MCF 10A (cell line): ENCODE data around the gene ISLR. TPM values are rescaled to one million over a fixed set of nuclear protein-coding genes. Genes with fewer than 3 reads are reported as not detected.

Experiments
- Bru-seq: library from RNA; stranded (reverse); fragments of 400-500 nt; gene quantifications from one replicate; lab custom pipeline; 2021; lab: Mats Ljungman, UMichigan
- BruChase-seq, 2 experiments: library from RNA; stranded (reverse); fragments of 400-500 nt; gene quantifications; one replicate each; lab custom pipeline; 2021; lab: Mats Ljungman, UMichigan
- BruUV-seq: library from RNA; stranded (reverse); fragments of 400-500 nt; replicated peaks from 2 replicates; lab custom pipeline; 2021; lab: Mats Ljungman, UMichigan
- CTCF ChIA-PET: fragments of 300-600 bp; sonication (Branson Sonifier 250); formaldehyde crosslinking; extraction: SDS; loops from one replicate; lab custom pipeline; 2021; ENCODE audit warnings: antibody characterized with exemption, inconsistent platforms; lab: Yijun Ruan, JAX
- POLR2A ChIA-PET: fragments of 300-600, 350-650 bp; sonication (Branson Sonifier 250); formaldehyde crosslinking; extraction: SDS; loops from one replicate; lab custom pipeline; 2020; ENCODE audit warnings: antibody characterized with exemption, inconsistent platforms; lab: Yijun Ruan, JAX
- DNase-seq: peaks from one replicate; pipeline ENCODE4 v3.0.0-alpha.2; 2018; ENCODE audit not compliant: unreplicated experiment
- H3K27ac Mint-ChIP-seq: one replicate; pipeline ENCODE4 v1.8.0; 2022; ENCODE audit warnings: mild to moderate bottlenecking, low read depth, mixed read lengths; ENCODE audit not compliant: unreplicated experiment
- H3K27me3 Mint-ChIP-seq: one replicate; pipeline ENCODE4 v1.8.0; 2022; ENCODE audit warnings: mixed read lengths; ENCODE audit not compliant: insufficient read depth, unreplicated experiment
- H3K36me3 Mint-ChIP-seq: one replicate; pipeline ENCODE4 v1.8.0; 2022; ENCODE audit warnings: mild to moderate bottlenecking, moderate library complexity, mixed read lengths; ENCODE audit not compliant: insufficient read depth, unreplicated experiment
- H3K4me1 Mint-ChIP-seq: one replicate; pipeline ENCODE4 v1.8.0; 2022; ENCODE audit warnings: mixed read lengths; ENCODE audit not compliant: insufficient read depth, unreplicated experiment
- H3K4me3 Mint-ChIP-seq: one replicate; pipeline ENCODE4 v1.8.0; 2022; ENCODE audit warnings: mild to moderate bottlenecking, moderate library complexity, mixed read lengths; ENCODE audit not compliant: unreplicated experiment
- H3K9me3 Mint-ChIP-seq: one replicate; pipeline ENCODE4 v1.8.0; 2022; ENCODE audit warnings: mixed read lengths; ENCODE audit not compliant: unreplicated experiment
- intact Hi-C: fragments of 100-400 bp; cut with micrococcal nuclease; formaldehyde crosslinking; loops from 2 replicates; pipeline ENCODE4 v1.14.1; 2022
- long read RNA-seq: library from polyadenylated mRNA; stranded (forward); transcript quantifications from one replicate; pipeline ENCODE4 v2.0.0, GENCODE V29; 2022
- total RNA-seq: library from RNA; stranded (reverse); gene quantifications from 2 replicates; pipeline ENCODE4 v1.2.3, GENCODE V29; 2022
- TF ChIP-seq, protein P1 (sequence below): fragments of 200-600 bp; IDR thresholded peaks from one replicate; pipeline ENCODE4 v1.8.0; 2022; ENCODE audit warnings: antibody characterized with exemption, mild to moderate bottlenecking; ENCODE audit not compliant: unreplicated experiment

The ISLR gene, protein sequence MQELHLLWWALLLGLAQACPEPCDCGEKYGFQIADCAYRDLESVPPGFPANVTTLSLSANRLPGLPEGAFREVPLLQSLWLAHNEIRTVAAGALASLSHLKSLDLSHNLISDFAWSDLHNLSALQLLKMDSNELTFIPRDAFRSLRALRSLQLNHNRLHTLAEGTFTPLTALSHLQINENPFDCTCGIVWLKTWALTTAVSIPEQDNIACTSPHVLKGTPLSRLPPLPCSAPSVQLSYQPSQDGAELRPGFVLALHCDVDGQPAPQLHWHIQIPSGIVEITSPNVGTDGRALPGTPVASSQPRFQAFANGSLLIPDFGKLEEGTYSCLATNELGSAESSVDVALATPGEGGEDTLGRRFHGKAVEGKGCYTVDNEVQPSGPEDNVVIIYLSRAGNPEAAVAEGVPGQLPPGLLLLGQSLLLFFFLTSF
- not detected in 2 replicates for total RNA-seq
- Bru-seq, nascent RNA: not detected
- BruChase-seq, experiment 1, labeled RNA remaining after a 6-hour chase: not detected
- not detected for BruChase-seq, experiment 2, labeled RNA remaining after a 2-hour chase
- long read RNA-seq: 0 reads

DNA sequence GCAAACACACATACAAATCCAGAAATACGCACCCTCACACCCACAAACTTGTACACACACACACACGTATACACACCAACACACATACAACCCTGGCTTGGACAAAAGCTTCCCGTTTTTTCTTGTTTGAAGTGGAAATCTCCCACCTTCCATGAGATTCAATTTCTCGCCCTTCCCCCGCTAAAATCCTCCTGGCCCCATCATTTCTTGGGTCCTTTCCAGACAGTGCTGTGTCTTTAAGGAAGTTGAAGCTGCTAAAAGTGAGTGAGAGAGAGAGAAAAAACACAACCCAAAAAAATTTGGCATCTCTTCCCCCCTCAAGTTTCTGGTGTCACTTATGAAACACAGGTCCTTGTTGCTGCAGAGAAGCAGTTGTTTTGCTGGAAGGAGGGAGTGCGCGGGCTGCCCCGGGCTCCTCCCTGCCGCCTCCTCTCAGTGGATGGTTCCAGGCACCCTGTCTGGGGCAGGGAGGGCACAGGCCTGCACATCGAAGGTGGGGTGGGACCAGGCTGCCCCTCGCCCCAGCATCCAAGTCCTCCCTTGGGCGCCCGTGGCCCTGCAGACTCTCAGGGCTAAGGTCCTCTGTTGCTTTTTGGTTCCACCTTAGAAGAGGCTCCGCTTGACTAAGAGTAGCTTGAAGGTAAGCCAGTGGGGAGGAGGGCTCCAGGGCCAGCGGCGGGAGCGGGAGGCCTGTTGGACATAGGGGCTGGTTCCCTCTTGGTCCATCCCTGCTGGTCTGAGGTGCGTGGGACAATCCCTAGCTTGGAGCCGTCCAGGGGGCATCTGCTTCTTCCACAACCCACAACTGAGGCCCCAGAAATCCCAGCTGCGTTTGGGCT lies at the start of gene ISLR:
TSS of gene ISLR (plus strand) at position 331 of the 839 bp plus-strand sequence. CDS start 1,149 bp downstream, outside the sequence.
- Mint-ChIP-seq H3K27me3 (peaks cover 12% of the 10 kb centered on the region), H3K4me1 (peaks cover 18% of the 10 kb centered on the region), H3K4me3 (no peak within 1 kb of the TSS), H3K27ac (no peak within 1 kb of the TSS), H3K9me3 (no peaks in the 10 kb centered on the region), H3K36me3 (no peaks in the 10 kb centered on the region)
- TF ChIP-seq, protein P1, sequence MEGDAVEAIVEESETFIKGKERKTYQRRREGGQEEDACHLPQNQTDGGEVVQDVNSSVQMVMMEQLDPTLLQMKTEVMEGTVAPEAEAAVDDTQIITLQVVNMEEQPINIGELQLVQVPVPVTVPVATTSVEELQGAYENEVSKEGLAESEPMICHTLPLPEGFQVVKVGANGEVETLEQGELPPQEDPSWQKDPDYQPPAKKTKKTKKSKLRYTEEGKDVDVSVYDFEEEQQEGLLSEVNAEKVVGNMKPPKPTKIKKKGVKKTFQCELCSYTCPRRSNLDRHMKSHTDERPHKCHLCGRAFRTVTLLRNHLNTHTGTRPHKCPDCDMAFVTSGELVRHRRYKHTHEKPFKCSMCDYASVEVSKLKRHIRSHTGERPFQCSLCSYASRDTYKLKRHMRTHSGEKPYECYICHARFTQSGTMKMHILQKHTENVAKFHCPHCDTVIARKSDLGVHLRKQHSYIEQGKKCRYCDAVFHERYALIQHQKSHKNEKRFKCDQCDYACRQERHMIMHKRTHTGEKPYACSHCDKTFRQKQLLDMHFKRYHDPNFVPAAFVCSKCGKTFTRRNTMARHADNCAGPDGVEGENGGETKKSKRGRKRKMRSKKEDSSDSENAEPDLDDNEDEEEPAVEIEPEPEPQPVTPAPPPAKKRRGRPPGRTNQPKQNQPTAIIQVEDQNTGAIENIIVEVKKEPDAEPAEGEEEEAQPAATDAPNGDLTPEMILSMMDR: no peak
- POLR2A ChIA-PET: no interaction called here
- no TSS peak for BruUV-seq
- intact Hi-C loops: no loop called here
- CTCF ChIA-PET: no interaction called here
- no peak for DNase-seq

DNA sequence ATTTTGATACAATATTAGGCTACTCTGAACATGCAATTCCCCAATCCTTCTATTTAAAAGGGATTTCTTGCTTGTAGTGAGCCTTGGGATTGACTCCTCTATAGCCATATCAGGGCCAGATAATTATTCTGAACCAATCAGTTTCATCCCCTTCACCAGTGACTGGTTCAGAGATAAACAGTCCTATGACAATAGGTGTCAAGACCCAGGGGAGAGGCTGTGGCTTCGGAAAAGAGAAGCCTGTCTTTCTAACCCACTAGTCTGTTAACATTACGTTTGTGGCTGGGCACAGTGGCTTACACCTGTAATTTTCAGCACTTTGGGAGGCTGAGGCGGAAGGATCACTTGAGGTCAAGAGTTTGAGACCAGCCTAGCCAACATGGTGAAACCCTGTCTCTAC lies 49.3 kb upstream of the ISLR start:
- H3K27ac Mint-ChIP-seq: no peak overlapping the region
- peaks cover 83% of the 10 kb centered on the region for H3K27me3 Mint-ChIP-seq
- H3K9me3 Mint-ChIP-seq: no peaks in the 10 kb centered on the region
- ChIA-PET POLR2A (no interaction called here), CTCF (interaction anchor here (0.9 to 1.2 kb wide), 2 partner anchors 183 to 197 kb away, joined by 3 to 8 read pairs; no protein-coding TSS in a partner anchor)
- BruUV-seq: no TSS peak
- H3K36me3 Mint-ChIP-seq: no peaks in the 10 kb centered on the region
- no peaks in the 10 kb centered on the region for H3K4me1 Mint-ChIP-seq
- TF ChIP-seq, protein P1: no peak
- intact Hi-C loops: no loop called here
- no peak for DNase-seq
- no peak overlapping the region for H3K4me3 Mint-ChIP-seq

DNA sequence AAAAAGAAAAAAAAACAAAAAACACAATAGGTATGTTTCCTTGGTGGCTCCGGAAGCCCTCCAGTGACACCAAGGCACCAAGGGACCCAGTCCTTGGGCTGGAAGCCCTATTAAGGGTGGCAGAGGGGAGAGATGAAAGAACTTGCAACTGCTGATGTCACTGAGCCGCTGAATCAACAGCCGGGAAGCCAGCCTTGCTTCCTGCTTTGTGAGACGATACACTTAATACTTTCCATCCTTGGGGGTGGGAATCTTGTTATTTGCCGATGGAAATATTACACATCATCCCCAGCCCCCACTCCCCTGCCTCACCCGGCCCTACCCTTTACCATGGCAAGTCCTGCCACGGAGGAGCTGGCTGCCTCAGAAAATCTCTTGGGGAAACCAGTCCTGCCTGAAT lies 48.8 kb upstream of the ISLR start:
- intact Hi-C loops: loop anchor here (5.0 kb wide), 1 partner anchor 152 kb away; no protein-coding TSS in a partner anchor
- H3K9me3 Mint-ChIP-seq: no peaks in the 10 kb centered on the region
- no peak overlapping the region for H3K4me3 Mint-ChIP-seq
- DNase-seq: no peak
- BruUV-seq: no TSS peak
- no peaks in the 10 kb centered on the region for H3K36me3 Mint-ChIP-seq
- CTCF ChIA-PET: interaction anchor here (0.6 to 5.2 kb wide), 4 partner anchors 71 to 197 kb away, joined by 3 to 55 read pairs (median 24); no protein-coding TSS in a partner anchor
- H3K27ac Mint-ChIP-seq: no peak overlapping the region
- H3K27me3 Mint-ChIP-seq: peaks cover 87% of the 10 kb centered on the region
- TF ChIP-seq, protein P1: no peak
- POLR2A ChIA-PET: no interaction called here
- H3K4me1 Mint-ChIP-seq: no peaks in the 10 kb centered on the region
